ENCODE results near the gene CDA. TPM values are rescaled to one million over a fixed set of nuclear protein-coding genes. Genes with fewer than 3 reads are reported as not detected.

CDA gene
- 2.1 TPM for total RNA-seq

- DNase-seq = no peak
These were observed at the start of gene CDA for GRCh38 chr1:20588634-20589225. Gene CDA (plus strand): TSS chr1:20589097. CDS start chr1:20589130, 33 bp downstream.

- no peak for DNase-seq
These were observed 48.6 kb upstream of the CDA start for GRCh38 chr1:20540281-20540680.

GRCh38 chr1:20546637-20547036, 42.3 kb upstream of the CDA start:
- no peak for DNase-seq

- DNase-seq = no peak
These were observed 37.7 kb upstream of the CDA start for GRCh38 chr1:20551161-20551560.

GRCh38 chr1:20551945-20552727, 36.8 kb upstream of the CDA start, which contains the start of gene FAM43B:
Gene FAM43B (plus strand): TSS chr1:20552573. CDS start chr1:20552974, 401 bp downstream.
- peak; percentile 72 for DNase-seq

- DNase-seq = no peak
These were observed 36.0 kb upstream of the CDA start for GRCh38 chr1:20552728-20553445.

- DNase-seq = no peak
These were observed 33.7 kb upstream of the CDA start for GRCh38 chr1:20555025-20555757.

GRCh38 chr1:20555758-20556120, 33.2 kb upstream of the CDA start:
- no peak for DNase-seq

GRCh38 chr1:20558191-20558590, 30.7 kb upstream of the CDA start:
- DNase-seq = no peak

- no peak for DNase-seq
These were observed 27.9 kb upstream of the CDA start for GRCh38 chr1:20560966-20561365.

GRCh38 chr1:20565234-20565633, 23.7 kb upstream of the CDA start:
- no peak for DNase-seq

GRCh38 chr1:20569523-20570098, 19.3 kb upstream of the CDA start:
- no peak for DNase-seq

- DNase-seq = no peak
These were observed 17.5 kb upstream of the CDA start for GRCh38 chr1:20571427-20571826.

- DNase-seq = no peak
These were observed 14.9 kb upstream of the CDA start for GRCh38 chr1:20573987-20574386.

- DNase-seq = no peak
These were observed 14.0 kb upstream of the CDA start for GRCh38 chr1:20574686-20575540.

GRCh38 chr1:20575541-20576336, 13.2 kb upstream of the CDA start:
- no peak for DNase-seq

GRCh38 chr1:20578062-20578461, 10.8 kb upstream of the CDA start:
- DNase-seq = no peak

GRCh38 chr1:20578721-20579395, 10.0 kb upstream of the CDA start:
- no peak for DNase-seq

GRCh38 chr1:20584890-20585289, 4.0 kb upstream of the CDA start:
- DNase-seq = no peak

All from skin of body (tissue), 2 donors.